HG03196 (cell line): Measurements from ENCODE around the gene PKN2.

Experiments
- ATAC-seq: cut with Tn5 transposase; IDR thresholded peaks from one replicate; pipeline ENCODE4 v1.9.1; 2021; ENCODE audit not compliant: unreplicated experiment

PKN2 gene

GRCh38 chr1:88683541-88684481, at the start of gene PKN2:
Gene PKN2, plus strand, starts transcription at chr1:88684273. Its CDS starts 308 bp downstream, at chr1:88684581.
- ATAC-seq, result peak; percentile 90

GRCh38 chr1:88634538-88634937, 49.5 kb upstream of the PKN2 start:
- ATAC-seq, result no peak

- ATAC-seq, result no peak
Observed at GRCh38 chr1:88640060-88640459, 44.0 kb upstream of the PKN2 start.

GRCh38 chr1:88645886-88646285, 38.2 kb upstream of the PKN2 start:
- no peak for ATAC-seq

- no peak for ATAC-seq
Observed at GRCh38 chr1:88646476-88647248, 37.4 kb upstream of the PKN2 start.

- no peak for ATAC-seq
Observed at GRCh38 chr1:88647249-88647645, 36.8 kb upstream of the PKN2 start.

- ATAC-seq, result no peak
Observed at GRCh38 chr1:88647749-88648415, 36.2 kb upstream of the PKN2 start.

- no peak for ATAC-seq
Observed at GRCh38 chr1:88648706-88649105, 35.4 kb upstream of the PKN2 start.

- ATAC-seq, result no peak
Observed at GRCh38 chr1:88649932-88650331, 34.1 kb upstream of the PKN2 start.

- ATAC-seq, result no peak
Observed at GRCh38 chr1:88650676-88651418, 33.2 kb upstream of the PKN2 start.

GRCh38 chr1:88655140-88655539, 28.9 kb upstream of the PKN2 start:
- ATAC-seq, result no peak

- ATAC-seq, result no peak
Observed at GRCh38 chr1:88655685-88656299, 28.3 kb upstream of the PKN2 start.

- no peak for ATAC-seq
Observed at GRCh38 chr1:88658419-88658818, 25.7 kb upstream of the PKN2 start.

GRCh38 chr1:88659552-88659951, 24.5 kb upstream of the PKN2 start:
- no peak for ATAC-seq

GRCh38 chr1:88661188-88661587, 22.9 kb upstream of the PKN2 start:
- no peak for ATAC-seq

GRCh38 chr1:88661951-88662699, 21.9 kb upstream of the PKN2 start:
- peak; percentile 63 for ATAC-seq

- ATAC-seq, result no peak
Observed at GRCh38 chr1:88662723-88663122, 21.4 kb upstream of the PKN2 start.

GRCh38 chr1:88668405-88668804, 15.7 kb upstream of the PKN2 start:
- ATAC-seq, result no peak

GRCh38 chr1:88670462-88670861, 13.6 kb upstream of the PKN2 start:
- no peak for ATAC-seq

GRCh38 chr1:88673446-88673845, 10.6 kb upstream of the PKN2 start:
- ATAC-seq, result no peak
